ENCODE measurements around the gene CCSAP.

Gene CCSAP

DNA sequence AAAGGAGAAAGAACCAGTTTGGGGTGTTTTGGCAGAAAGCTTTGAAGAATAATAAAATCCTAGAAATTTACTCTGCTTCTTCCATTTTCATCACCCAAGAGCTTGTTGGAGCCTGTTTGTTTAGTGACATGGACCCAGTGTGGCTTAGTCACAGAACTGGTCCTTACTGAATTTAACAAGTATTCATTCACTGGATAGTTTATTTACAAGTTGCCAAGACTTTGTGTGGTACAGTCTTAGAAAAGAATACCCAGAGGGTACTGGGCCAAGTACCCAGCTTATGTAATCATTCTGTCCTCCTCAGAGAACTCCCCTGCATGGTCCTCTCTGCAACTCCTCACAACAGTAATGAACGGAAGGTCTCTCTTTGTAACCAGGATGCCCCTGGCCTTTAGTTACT lies 55.6 kb downstream of the CCSAP start:
- no peak for DNase-seq (ENCODE audit: low spot score)

DNA sequence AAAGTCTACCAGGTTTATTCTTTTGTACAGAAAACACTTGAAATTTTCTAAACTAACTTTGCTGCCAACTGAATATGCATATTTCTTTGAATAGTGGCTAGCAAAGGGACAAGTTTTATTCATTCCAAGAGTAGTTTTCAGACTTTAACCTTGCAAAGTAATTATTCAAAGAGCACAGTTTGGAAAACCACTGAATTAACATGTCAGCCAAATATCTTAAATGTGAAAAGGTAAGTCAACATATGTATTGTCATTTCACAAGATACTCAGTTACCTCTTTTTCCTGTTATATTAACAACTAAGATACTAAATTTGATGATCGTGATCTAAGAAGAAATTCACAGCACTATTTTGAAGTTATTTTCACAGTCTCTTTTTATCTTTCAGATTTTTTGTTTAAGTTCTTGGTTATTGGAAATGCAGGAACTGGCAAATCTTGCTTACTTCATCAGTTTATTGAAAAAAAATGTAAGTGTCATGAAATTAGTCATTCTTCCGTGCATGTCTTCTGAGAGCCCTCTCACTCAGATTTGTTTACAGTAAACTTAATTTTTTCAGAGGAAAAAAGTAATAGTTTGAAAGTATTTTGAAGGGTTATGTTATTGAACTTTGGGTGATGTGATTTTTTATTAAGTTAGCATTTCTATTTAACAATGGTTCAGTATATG lies 56.6 kb downstream of the CCSAP start:
- no peak for DNase-seq (ENCODE audit: low spot score)

DNA sequence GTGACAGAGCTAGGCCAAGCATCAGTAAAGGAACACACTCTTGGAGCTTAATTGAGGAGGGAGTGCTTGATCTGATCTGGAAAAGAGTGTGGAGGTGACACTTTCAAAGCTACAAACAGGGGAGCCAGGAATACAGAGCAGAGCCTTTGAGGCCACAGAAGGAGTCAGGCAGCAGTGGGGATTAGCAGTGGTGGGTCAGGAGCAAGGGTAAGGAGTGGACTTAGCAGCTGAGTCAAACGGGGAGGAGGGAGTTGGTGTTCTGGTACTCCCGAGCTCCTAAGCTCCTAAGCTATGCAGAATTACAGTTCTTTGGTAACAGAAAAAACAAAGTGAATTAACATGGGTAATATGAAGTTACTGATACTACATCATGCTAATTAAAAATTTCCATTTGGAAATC lies 57.4 kb downstream of the CCSAP start:
- no peak for DNase-seq (ENCODE audit: low spot score)

DNA sequence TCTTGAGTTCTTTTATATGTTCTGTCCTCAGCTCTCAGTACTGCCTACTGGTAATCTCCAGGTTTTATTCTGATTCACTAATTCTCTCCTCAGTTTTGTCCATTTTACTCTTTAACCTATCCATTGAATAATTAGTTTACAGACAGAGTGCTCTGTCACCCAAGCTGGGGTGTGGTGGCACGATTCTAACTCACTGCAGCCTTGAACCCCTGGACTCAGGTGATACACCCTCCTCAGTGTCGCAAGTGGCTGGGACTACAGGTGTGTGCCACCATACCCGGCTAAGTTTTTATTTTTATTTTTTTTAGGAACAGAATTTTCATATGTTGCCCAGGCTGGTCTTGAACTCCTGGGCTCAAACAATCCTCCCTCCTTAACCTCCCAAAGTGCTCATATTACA lies 58.0 kb downstream of the CCSAP start:
- no peak for DNase-seq (ENCODE audit: low spot score)

GRCh38 chr1:229283183-229283611 lies 59.6 kb downstream of the CCSAP start:
- no peak for DNase-seq (ENCODE audit: low spot score)

- DNase-seq (ENCODE audit: low spot score), result no peak
Measured at GRCh38 chr1:229282295-229282823, 60.5 kb downstream of the CCSAP start.

- no peak for DNase-seq (ENCODE audit: low spot score)
Measured at GRCh38 chr1:229281339-229281926, 61.4 kb downstream of the CCSAP start.

DNA sequence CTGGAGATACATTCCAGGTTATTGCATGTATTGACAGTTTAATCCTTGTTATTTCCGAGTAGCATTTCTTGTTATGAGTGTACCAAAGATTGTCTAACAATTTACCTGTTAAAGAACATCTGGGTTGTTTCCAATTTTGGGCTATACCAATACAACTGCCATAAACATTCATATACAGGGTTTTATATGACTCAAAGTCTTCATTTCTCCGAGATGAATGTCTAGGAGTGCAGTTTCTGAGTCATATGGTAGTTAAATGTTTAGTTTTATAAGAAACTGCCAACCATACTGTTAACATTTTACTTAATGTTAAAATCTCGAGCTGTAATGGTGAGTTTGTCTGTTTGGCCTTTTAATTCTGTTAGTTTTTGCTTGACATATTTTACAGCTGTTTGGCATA lies 61.9 kb downstream of the CCSAP start:
- DNase-seq (ENCODE audit: low spot score), result no peak

DNA sequence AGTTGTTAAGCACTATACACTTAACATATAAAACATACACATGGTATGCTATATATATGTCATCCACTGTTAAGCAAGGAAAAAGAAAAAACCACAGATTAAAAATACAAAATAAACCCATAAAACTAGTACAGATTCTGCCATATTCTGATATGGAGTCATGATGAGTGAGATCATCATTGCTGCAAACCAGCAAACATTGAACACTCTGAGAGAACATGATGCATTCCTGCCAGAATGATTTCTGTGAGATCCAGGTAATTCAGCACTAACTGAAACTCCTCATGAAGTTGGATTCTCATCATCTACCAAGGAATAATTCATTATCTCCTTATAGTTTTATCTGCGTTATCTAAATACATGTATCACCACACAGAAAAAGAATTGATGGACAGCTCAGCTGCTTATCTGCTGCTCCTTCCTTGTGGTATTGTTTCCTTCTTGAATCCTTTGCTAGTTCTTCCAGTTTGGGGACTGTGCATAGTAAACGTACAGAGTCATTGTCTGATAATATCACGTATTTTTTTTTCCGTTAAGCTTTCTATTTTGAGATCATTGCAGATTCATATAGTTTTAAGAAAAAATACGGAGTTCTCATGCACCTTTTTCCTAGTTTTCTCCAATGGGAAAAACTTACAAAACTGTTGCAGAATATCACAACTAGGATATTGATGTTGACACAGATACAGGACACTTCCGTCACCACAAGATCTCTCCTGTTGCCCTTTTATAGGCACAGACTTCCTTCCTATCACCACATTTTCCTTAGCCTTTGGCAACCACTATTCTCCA lies 62.6 kb downstream of the CCSAP start:
- no peak for DNase-seq (ENCODE audit: low spot score)

DNA sequence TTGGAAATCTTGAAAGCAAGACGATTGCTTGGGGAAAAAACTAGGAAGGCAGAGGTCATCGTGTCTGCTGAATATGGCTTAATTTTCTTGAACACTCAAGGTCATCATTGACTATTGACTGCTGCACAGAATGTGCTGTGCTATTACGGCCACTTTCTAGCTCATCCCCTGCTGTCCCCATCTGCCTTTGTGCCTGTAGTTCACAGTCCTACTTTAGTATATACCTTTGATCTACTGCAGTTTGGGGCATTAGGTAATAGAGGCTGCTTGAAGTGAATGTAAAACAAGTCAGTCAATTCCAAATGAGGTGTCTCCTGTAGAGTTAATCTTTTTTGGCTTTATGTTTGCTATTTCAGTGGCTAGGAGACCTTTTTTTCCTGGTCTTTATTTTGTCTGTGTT lies 63.6 kb downstream of the CCSAP start:
- DNase-seq (ENCODE audit: low spot score), result no peak

DNA sequence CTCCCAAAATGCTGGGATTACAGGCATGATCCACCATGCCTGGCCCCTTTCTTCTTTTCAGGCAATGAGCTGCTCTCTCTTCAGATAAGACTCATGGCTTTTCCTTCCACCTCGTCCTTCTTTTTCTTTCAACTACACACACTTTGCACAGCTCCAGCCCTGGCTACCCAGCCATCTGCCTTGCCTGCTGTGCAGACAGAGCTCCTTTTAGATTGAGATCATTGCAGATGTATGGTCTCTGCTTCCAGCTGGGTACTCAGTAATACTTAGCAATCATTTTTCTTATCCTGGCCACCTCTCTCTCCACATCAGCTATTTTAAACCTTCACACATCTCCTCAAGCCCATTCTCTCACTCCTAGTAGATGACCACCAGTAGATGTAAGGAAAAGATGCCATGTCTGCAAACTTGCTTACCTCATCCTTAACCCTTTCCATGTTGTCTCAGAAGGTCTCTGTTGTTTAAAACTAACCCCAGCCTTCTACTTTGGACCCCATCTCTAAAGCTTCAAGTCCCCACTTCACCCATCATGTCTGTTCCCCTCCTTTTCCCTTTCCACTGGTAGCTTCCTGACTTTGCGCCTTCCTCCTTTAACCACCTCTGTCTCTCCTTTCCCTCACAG lies 64.6 kb downstream of the CCSAP start:
- no peak for DNase-seq (ENCODE audit: low spot score)

DNA sequence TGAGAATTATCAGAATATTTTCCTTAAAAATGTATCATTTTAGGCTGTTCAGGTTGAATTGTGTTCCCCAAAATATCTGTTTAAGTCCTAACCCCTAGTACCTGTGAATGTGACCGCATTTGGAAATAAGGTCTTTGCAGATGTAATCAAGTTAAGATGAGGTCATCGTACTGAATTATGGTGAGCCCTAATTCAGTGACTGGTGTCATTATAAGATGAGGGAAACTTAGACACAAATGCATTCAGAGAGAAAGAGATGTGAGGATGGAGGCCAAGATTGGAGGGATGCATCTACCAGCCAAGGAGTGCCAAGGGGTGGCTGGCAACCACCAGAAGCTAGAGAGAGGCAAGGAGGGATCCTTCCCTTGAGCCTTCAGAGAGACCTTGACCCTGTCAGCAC lies 67.8 kb downstream of the CCSAP start:
- DNase-seq (ENCODE audit: low spot score), result no peak

DNA sequence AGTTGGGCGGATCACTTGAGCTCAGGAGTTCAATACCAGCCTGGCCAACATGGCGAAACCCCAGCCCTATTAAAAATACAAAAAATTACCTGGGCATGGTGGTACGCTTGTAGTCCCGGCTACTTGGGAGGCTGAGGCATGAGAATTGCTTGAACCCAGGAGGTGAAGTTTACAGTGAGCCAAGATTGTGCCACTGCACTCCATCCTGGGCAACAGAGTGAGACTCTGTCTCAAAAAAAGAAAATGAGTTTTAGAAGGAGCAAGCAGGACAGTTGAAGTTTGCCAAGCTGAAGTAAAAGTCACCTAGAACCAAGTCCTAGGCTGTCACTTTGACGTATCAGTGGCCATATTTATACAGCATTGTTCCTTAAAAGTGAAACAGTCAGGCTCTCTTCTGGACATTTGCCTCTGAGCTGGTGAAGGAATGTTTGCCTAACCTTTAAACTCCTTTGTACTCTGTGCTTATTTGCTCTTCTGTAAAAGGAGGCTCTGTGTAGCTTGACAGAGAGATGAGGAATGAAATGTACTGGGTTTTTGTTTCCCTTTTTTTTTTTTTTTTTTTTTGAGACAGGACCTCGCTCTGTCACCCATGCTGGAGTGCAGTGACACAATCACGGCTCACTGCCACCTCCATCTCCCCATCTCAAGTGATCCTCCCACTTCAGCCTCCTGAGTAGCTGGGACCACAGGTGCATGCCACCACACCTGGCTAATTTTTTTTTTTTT lies 69.2 kb downstream of the CCSAP start:
- DNase-seq (ENCODE audit: low spot score), result no peak

- DNase-seq (ENCODE audit: low spot score), result no peak
Measured at GRCh38 chr1:229272164-229273158, 70.4 kb downstream of the CCSAP start.

DNA sequence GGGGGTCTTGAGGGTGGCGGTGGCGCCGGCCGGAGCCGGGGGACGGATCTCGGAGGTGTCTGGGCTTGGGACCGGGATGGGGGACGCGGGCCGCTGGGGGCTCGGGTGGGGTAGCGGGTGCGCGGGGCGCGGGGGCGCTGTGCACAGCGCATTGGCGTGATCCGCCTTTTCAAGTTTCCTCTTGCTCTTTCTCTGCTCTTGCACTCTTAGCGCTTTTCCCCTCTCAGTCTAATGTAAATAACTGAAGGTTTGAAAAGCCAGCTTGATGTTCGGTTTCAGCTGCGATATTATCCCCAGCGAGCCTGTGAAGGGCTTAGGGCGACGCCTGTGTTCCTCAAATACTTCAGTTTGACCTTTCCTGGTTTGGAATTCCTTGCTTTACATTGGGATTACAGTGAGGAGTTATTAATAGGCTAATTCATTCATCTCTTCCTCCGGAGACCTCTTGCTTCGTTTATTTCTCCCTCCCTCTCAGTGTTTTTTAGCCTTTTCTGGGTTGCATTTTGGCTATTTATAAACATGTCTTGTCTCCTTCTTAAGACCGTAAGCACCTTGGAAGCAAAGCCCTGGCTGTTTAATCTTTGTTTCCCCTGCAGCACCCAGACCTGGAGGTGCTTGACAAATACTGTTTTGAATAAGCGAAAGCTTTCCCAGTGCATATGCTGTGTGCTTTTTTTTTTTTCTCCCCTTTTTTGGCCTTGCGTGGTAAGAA lies 71.2 kb downstream of the CCSAP start:
- no peak for DNase-seq (ENCODE audit: low spot score)
